ENCODE results near the gene NGFR. TPM values are rescaled to one million over a fixed set of nuclear protein-coding genes. Genes with fewer than 3 reads are reported as not detected.

NGFR gene
- total RNA-seq = 10 to 100 TPM; 13.9 to 22.5 TPM

DNA sequence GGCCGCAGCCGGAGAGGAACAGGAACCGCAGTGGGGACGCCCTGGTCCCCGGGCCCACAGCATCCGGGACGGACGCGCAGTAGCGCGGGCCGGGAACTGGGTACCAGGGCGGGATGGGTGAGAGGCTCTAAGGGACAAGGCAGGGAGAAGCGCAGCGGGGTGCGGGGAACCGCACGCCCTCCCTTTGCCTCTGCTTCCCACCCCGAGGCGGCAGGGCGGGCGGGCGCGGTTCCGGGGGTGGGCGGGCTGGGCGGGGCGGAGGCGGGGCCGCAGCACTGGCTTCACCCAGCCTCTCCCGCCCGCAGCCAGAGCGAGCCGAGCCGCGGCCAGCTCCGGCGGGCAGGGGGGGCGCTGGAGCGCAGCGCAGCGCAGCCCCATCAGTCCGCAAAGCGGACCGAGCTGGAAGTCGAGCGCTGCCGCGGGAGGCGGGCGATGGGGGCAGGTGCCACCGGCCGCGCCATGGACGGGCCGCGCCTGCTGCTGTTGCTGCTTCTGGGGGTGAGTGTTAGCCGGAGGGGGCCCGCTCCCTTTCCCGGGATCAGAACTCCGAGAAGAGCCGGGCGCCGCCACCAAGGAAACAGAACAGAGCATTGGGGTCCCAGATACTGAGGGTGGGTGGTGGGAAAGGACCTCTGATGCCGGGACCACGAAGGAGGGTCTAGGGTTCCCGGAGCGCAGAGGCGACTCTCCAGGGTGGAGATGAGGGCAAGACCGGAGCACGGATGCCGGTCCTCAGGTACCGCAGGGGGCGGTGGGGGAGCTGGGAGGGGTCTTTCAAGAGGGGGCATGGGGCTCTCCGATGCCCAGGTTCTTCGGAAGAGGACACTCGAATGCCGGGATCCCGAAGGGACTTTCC lies at the start of gene NGFR:
TSS of gene NGFR (plus strand) at position 308 of the 856 bp plus-strand sequence. CDS start at position 433, 125 bp downstream.
- no peak for DNase-seq (ENCODE audit: low spot score)
- TF ChIP-seq CTCF (IDR thresholded peaks at IDR 0.05) = no peak
- Histone ChIP-seq H3K4me3 (peak within 1 kb of the TSS; percentile 77), H3K27me3 (replicated peaks; ENCODE audit: insufficient read depth) (no peaks in the 10 kb centered on the region), H3K27ac (no peak within 1 kb of the TSS), H3K36me3 (no peaks in the 10 kb centered on the region), H3K4me1 (ENCODE audit: control insufficient read depth in 1 of 2, low read depth in 2 of 2) (peaks cover 18 to 29% of the 10 kb centered on the region in 2 donors), H3K9me3 (no peaks in the 10 kb centered on the region)
- no peak for ATAC-seq (ENCODE audit: insufficient number of reproducible peaks, low FRiP score, low read depth)

DNA sequence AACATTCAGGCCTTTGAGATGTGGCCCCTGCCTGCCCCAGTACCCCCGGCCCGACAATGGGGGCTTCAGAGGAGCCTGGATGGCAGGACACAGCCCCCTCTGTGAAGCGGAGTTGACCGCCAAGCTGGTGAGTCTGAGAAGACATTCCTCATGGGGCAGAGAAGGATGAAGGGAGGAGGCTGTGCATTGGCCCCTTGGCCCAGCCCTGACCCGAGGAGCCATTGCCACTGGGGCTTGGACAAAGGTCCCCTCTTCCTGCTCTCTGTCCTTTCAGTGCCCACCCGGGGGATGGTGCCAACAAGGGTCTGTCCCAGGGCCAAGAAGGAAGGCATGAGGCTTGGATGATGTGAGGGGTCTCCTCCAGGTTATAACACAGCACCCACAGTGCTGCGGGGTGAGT lies 49.5 kb upstream of the NGFR start:
- Histone ChIP-seq H3K36me3 (no peaks in the 10 kb centered on the region), H3K9me3 (no peaks in the 10 kb centered on the region), H3K27ac (no peak overlapping the region), H3K27me3 (replicated peaks; ENCODE audit: insufficient read depth) (no peaks in the 10 kb centered on the region), H3K4me1 (ENCODE audit: control insufficient read depth in 1 of 2, low read depth in 2 of 2) (no peaks in the 10 kb centered on the region), H3K4me3 (no peak overlapping the region)
- TF ChIP-seq CTCF (IDR thresholded peaks at IDR 0.05) = no peak
- ATAC-seq (ENCODE audit: insufficient number of reproducible peaks, low FRiP score, low read depth) (no peak), DNase-seq (ENCODE audit: low spot score) (no peak)

- no peak for TF ChIP-seq CTCF (IDR thresholded peaks at IDR 0.05)
- DNase-seq (ENCODE audit: low spot score) = no peak
These were observed 47.3 kb upstream of the NGFR start for GRCh38 chr17:49447628-49448302.

GRCh38 chr17:49450181-49450580 lies 44.9 kb upstream of the NGFR start:
- ATAC-seq (ENCODE audit: insufficient number of reproducible peaks, low FRiP score, low read depth) (no peak), DNase-seq (ENCODE audit: low spot score) (no peak)
- no peaks in the 10 kb centered on the region for H3K9me3 ChIP-seq
- H3K27ac ChIP-seq = no peak overlapping the region
- no peak for TF ChIP-seq CTCF (IDR thresholded peaks at IDR 0.05)
- H3K4me3 ChIP-seq = no peak overlapping the region
- no peaks in the 10 kb centered on the region for H3K27me3 ChIP-seq (replicated peaks; ENCODE audit: insufficient read depth)
- H3K4me1 ChIP-seq (ENCODE audit: control insufficient read depth in 1 of 2, low read depth in 2 of 2) = no peaks in the 10 kb centered on the region
- H3K36me3 ChIP-seq = no peaks in the 10 kb centered on the region

More at GRCh38 chr17:49447628-49448302, 47.3 kb upstream of the NGFR start:
- Histone ChIP-seq H3K27me3 (replicated peaks; ENCODE audit: insufficient read depth) (no peaks in the 10 kb centered on the region), H3K36me3 (no peaks in the 10 kb centered on the region), H3K9me3 (no peaks in the 10 kb centered on the region), H3K27ac (no peak overlapping the region), H3K4me1 (ENCODE audit: control insufficient read depth in 1 of 2, low read depth in 2 of 2) (no peaks in the 10 kb centered on the region), H3K4me3 (no peak overlapping the region)
- ATAC-seq (ENCODE audit: insufficient number of reproducible peaks, low FRiP score, low read depth) = no peak

GRCh38 chr17:49450735-49451134 lies 44.4 kb upstream of the NGFR start:
- no peak for TF ChIP-seq CTCF (IDR thresholded peaks at IDR 0.05)
- H3K27me3 ChIP-seq (replicated peaks; ENCODE audit: insufficient read depth) = no peaks in the 10 kb centered on the region
- no peaks in the 10 kb centered on the region for H3K4me1 ChIP-seq (ENCODE audit: control insufficient read depth in 1 of 2, low read depth in 2 of 2)
- ATAC-seq (ENCODE audit: insufficient number of reproducible peaks, low FRiP score, low read depth) (no peak), DNase-seq (ENCODE audit: low spot score) (no peak)
- no peaks in the 10 kb centered on the region for H3K9me3 ChIP-seq
- H3K4me3 ChIP-seq = no peak overlapping the region
- no peak overlapping the region for H3K27ac ChIP-seq
- no peaks in the 10 kb centered on the region for H3K36me3 ChIP-seq

All from thoracic aorta (tissue), 2 donors.